ENCODE results near the gene TTLL10.

Gene TTLL10

DNA sequence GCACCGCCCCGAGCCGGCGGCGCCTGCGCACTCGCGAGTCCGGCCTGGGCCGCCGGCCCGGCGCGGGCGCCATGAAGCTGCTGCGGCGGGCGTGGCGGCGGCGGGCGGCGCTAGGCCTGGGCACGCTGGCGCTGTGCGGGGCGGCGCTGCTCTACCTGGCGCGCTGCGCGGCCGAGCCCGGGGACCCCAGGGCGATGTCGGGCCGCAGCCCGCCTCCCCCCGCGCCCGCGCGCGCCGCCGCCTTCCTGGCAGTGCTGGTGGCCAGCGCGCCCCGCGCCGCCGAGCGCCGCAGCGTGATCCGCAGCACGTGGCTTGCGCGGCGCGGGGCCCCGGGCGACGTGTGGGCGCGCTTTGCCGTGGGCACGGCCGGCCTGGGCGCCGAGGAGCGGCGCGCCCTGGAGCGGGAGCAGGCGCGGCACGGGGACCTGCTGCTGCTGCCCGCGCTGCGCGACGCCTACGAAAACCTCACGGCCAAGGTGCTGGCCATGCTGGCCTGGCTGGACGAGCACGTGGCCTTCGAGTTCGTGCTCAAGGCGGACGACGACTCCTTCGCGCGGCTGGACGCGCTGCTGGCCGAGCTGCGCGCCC is 58.6 kb downstream of the TTLL10 start, which contains the start of gene B3GALT6:
TSS of gene B3GALT6 (plus strand) at position 30 of the 588 bp plus-strand sequence. CDS start at position 72, 42 bp downstream.
- no peak for DNase-seq (ENCODE audit: extremely low read depth in 1 of 2, low read depth in 1 of 2)

- no peak for DNase-seq (ENCODE audit: extremely low read depth in 1 of 2, low read depth in 1 of 2)
Observed at GRCh38 chr1:1232796-1233566, 59.3 kb downstream of the TTLL10 start.

DNA sequence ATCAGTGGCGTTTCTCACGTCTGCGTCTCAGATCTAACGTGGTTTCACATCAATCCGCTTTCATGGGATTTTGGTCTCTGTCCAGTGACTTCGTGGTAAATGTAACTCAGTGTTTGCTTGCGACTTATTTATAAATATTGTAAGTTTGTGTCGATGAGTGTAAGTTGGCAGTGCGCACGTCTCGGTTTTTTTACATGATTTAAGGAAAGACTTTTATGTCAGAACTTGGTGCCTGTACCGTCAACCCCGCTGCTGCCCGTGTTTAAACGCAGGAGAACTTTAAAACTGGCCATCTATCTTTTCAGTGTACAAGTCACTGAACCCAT is 59.9 kb downstream of the TTLL10 start:
- no peak for DNase-seq (ENCODE audit: extremely low read depth in 1 of 2, low read depth in 1 of 2)

DNA sequence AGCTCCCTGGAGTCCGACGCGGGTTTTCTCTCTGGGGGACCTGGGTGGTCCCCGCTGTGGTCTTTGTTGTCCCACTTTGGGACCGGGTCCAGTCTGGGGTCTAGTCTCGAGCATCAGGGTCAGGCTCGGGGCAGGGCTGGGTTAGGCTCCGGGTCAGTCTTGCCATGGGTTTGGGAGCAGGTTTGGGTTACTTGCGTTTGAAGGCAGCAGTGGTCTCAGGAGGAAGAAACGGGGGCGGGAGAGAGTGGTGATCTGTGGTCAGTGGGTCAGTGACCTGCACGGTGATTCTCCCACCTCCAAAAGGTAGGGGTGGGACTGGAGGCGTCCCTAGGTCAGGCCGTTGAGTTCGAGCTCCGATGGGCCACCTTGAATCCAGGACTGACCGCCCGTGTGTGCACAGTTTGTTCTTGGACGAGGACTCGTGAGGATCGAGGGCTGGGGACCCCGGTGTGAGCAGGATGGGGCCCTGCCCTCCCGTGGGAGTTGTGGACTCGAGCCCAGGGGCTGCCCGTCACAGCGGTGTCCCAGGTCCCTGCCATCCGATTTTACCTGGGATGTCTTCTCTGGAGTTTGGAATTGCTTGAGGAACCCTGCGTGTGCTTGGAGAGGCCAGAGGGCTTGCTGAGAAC is 60.6 kb downstream of the TTLL10 start:
- no peak for DNase-seq (ENCODE audit: extremely low read depth in 1 of 2, low read depth in 1 of 2)

- DNase-seq (ENCODE audit: extremely low read depth in 1 of 2, low read depth in 1 of 2), result no peak
Observed at GRCh38 chr1:1235016-1235744, 61.5 kb downstream of the TTLL10 start.

GRCh38 chr1:1236176-1236763 is 62.6 kb downstream of the TTLL10 start:
- no peak for DNase-seq (ENCODE audit: extremely low read depth in 1 of 2, low read depth in 1 of 2)

- no peak for DNase-seq (ENCODE audit: extremely low read depth in 1 of 2, low read depth in 1 of 2)
Observed at GRCh38 chr1:1236945-1237873, 63.5 kb downstream of the TTLL10 start.

DNA sequence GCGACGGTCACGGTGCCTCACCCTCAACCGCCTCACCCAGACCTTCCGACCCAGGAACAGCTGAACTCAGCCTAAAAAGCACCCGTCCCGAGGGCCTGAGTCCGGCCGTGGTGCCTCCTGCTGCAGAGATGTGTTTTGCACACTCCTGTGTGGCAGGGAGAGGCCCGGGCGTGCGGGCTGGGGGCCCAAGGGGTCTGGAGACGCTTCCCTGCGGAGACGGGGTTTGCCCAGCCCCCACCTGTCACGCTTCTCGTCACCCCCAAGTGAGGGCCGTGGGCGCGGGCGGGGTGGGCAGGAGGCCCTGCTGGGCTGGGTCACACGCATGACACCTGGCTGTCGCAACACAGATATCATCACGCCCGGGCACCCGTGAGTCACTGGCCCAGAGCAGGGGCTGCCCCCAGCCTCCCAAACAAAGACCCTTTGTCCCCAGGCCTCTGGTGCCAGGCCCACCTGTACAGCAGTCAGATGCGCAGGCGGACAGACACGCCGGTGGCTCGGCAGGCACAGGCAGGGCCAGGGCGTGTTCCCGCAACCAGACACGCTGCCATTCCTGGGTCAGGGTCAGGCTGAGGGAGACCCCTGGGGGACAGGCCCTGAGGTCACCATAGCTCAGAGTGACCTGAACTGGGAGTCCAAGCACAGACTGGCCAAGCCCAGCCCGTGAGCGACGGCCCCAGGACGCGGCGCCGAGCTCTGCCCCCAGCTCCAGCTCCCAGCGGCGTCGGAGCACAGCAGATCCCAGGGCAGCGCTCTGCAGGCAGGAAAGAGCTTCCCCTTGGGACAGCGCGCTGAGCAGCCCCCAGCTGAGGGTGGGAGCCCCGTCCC is 64.4 kb downstream of the TTLL10 start:
- no peak for DNase-seq (ENCODE audit: extremely low read depth in 1 of 2, low read depth in 1 of 2)

DNA sequence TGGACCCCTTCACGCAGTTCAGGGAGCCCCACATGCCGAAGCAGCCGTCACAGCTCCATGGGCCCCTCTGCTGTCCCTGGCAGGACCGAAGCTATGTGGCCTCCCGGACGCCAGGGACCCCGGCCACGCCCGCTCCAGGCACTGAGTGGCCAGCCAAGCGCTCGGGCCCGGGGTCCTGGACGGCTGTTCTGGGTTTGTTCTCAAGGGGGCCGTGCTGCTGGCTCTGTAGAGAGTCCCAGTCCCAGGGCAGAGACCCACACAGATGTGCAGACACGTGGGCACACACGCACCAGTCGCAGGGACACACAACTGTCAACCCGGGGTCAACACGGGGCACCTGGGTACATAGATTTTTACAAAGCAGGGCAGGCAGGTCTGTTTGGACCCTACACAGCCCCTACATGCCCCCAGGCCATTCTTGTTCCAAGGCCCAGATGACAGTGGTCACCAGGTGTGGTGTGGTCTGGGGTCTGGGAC is 65.1 kb downstream of the TTLL10 start:
- DNase-seq (ENCODE audit: extremely low read depth in 1 of 2, low read depth in 1 of 2), result no peak

DNA sequence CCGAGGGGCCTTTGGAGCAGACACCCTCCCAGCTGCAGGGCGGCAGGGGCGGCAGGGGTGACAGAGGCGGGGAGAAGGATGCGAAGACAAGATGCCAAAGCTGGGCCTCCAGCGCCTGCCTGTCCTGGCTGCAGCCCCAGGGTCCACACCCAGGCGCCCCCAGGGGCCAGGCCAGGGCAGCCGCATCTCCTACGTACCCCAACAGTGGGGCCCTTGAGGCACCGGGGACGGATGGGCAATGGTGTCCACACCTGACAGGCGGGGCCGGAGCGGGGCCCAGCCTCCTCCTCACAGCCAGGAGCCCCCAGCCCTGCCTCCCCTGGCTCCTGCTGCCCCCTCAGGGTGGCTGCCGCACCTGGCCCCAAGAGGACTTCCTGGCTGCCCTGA is 65.5 kb downstream of the TTLL10 start:
- no peak for DNase-seq (ENCODE audit: extremely low read depth in 1 of 2, low read depth in 1 of 2)

DNA sequence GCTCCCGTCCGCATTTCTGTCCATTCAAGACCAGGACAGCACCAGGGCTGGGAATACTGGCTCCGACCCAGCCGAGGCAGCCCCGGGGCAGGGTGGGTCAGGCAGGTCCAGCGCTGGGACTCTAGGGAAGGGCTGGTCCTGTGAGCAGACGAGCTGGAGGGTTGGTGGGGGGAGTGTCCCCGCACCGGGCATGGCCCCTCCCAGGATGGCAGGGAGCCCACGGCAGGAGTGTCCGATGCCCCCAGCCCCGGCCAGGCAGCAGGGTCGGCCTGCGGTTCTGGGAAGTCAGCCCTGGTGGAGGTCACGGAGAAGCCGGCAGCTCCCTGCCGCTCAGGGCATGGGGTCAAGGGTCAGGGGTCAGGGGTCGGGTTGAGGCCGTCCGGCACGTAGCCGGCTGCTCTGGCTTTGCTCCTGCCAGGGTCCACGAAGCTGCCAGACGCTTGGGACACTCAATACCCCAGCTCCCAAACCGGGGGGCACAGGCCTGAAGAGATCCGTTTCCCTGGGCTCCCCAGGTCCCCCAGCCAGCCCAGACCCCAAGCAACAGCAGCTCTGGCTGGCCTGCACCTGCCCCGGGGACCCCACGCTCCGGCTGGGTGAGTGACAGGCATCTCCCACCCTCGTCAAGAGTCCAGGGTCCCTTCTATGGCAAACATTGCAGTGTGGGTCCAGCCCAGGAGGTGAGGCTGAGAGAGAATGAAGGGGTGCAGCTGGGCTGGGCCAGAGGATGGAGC is 66.1 kb downstream of the TTLL10 start:
- DNase-seq (ENCODE audit: extremely low read depth in 1 of 2, low read depth in 1 of 2), result no peak

- no peak for DNase-seq (ENCODE audit: extremely low read depth in 1 of 2, low read depth in 1 of 2)
Observed at GRCh38 chr1:1240348-1240732, 66.7 kb downstream of the TTLL10 start.

GRCh38 chr1:1240822-1241587 is 67.3 kb downstream of the TTLL10 start:
- DNase-seq (ENCODE audit: extremely low read depth in 1 of 2, low read depth in 1 of 2), result no peak

DNA sequence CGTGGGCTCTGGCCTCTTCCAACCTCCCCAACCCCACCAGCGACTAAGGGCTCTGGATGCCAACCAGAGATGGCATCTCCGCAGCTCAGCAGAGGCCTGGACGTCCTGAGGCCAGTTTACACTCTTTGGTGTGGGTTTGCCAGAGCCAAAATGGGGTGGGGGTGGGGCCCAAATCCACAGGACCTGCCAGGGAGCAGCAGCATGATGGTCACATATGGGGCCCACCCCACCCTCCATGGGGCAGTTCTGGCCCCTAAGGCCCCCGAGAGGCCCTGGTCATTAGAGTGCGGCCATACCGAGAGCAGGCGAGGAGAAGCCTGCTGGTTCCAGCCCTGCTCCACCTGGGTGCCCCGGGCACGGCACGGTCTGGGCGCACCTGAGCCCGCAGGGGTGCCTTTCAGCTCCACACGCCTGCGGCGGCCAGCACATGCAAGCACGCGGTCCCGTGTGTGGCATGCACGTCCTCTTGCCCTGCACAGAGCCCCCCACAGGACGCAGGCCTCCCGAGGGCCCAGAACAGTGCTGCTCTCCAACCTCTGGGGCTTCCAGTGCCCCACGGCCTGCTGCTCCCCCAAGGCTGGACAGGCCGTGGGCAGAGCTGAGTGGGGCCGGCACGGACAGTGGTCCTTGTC is 68.0 kb downstream of the TTLL10 start:
- no peak for DNase-seq (ENCODE audit: extremely low read depth in 1 of 2, low read depth in 1 of 2)

DNA sequence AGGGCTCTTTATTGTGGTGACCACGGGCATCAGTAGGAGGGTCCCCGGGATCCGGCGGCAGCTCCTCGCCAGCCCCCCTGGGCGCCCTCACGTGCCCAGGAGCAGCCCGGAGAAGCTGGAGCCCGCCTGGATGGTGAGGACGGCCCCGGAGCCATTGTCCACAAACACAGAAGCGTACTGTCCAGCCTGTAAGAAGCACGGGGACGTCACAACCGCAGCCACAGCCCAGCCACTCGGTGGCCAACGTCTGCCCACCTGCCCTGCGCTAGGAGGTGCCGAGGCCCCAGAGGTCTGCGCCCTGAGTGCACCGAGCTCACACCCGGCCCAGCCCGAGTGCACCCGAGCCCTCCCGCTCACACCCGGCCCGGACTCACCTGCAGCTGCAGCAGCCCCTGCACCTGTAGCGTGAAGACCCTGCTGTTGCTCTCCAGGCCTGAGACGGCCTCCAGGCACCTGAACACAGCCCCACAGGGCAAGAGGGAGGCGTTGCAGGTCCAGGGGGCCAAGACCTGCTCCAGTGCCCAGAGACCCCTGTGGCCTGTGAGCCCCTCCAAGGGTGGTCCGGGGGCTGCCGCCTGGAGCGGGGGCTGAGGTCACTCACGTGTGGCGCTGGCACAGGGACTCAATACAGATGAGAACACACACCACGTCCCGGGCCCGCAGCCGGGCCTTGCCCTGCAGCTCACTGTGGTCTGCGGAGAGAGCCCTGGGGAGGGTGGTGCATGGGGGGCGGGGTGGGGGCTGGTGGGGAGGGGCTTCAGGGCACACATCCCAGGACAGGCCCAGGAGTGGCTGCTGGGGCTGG is 69.0 kb downstream of the TTLL10 start:
- DNase-seq (ENCODE audit: extremely low read depth in 1 of 2, low read depth in 1 of 2), result no peak

- no peak for DNase-seq (ENCODE audit: extremely low read depth in 1 of 2, low read depth in 1 of 2)
Observed at GRCh38 chr1:1243266-1243660, 69.6 kb downstream of the TTLL10 start.

DNA sequence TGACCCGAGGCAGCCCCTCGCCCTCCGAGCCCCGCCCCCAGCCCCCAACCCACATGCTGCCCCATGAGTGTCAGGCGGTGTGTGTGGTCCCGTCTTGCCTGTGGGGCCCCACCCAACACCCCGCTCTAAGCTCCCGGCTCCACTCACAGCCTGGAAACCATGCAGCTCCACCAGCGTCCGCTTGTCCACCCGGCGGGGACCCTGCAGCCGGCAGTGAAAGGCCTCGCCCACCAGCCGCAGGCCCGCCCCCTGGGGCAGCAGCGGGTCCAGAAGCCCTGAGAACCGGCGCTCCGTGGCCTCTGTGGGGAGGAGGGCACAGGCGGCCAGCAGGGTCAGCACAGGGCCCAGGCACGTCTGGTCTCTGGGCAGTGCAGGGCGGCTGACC is 70.1 kb downstream of the TTLL10 start:
- no peak for DNase-seq (ENCODE audit: extremely low read depth in 1 of 2, low read depth in 1 of 2)
